ENCODE data around the gene STAT5A. TPM values are rescaled to one million over a fixed set of nuclear protein-coding genes. Genes with fewer than 3 reads are reported as not detected.

The STAT5A gene
- polyA plus RNA-seq, 1 of the 3 experiments (the other 2 are of a cell fraction), result 2.3 TPM

GRCh38 chr17:42347198-42347597 lies 58.9 kb downstream of the STAT5A start (continued):
- TF ChIP-seq REST (IDR thresholded peaks at IDR 0.05; ENCODE audit: low read depth, low read length) (no peak), GABPA (IDR thresholded peaks at IDR 0.05; ENCODE audit: low read depth) (no peak), CHD2 (IDR thresholded peaks at IDR 0.05; ENCODE audit: low read length, partially characterized antibody) (no peak), NRF1 (IDR thresholded peaks at IDR 0.05; ENCODE audit: low read depth, low read length) (no peak), TAF1 (IDR thresholded peaks at IDR 0.05; ENCODE audit: borderline replicate concordance, low read depth, low read length) (no peak)

- TF ChIP-seq RAD21 (IDR thresholded peaks at IDR 0.05; ENCODE audit: low read length) (no peak), USF1 (IDR thresholded peaks at IDR 0.05; ENCODE audit: borderline replicate concordance, low read depth) (peak; percentile 70; the same call in 1 of the 2 replicates)
- Histone ChIP-seq H4K20me1 (ENCODE audit: insufficient read depth) (peaks cover 61% of the 10 kb centered on the region), H2AFZ (ENCODE audit: low read depth) (no peak overlapping the region), H3K79me2 (ENCODE audit: insufficient read depth) (peaks cover 60% of the 10 kb centered on the region), H3K9me2 (no peaks in the 10 kb centered on the region), H3K27ac (ENCODE audit: low read depth in 2 of 2, low read length in 1 of 2) (peak overlapping the region; percentile 20 to 86), H3K4me1 (ENCODE audit: control insufficient read depth in 1 of 2, insufficient read depth in 2 of 2, low read depth in 1 of 2, low read length in 1 of 2) (peaks cover 3 to 10% of the 10 kb centered on the region in 2 experiments; a peak in 2 of 4 replicates), H3K36me3 (replicated peaks in 1 of 2; ENCODE audit: control insufficient read depth in 1 of 2, insufficient read depth in 2 of 2, low read length in 1 of 2) (peaks cover 11 to 32% of the 10 kb centered on the region in 2 experiments), H3K4me2 (peak overlapping the region; percentile 19; the same call in 1 of the 2 replicates), H3K27me3 (ENCODE audit: insufficient read depth) (no peaks in the 10 kb centered on the region), H3K9me3 (no peaks in the 10 kb centered on the region), H3F3A (replicated peaks; ENCODE audit: insufficient read depth) (peaks cover 25% of the 10 kb centered on the region), H3K9ac (no peak overlapping the region), H3K4me3 (ENCODE audit: low read depth in 2 of 2, low read length in 1 of 2) (no peak overlapping the region)
- ChIA-PET CTCF (interaction anchor here (1.5 to 2.1 kb wide), 3 partner anchors 41 to 59 kb away, joined by 3 to 7 read pairs (median 5); no protein-coding TSS in a partner anchor), POLR2A (no interaction called here)
- DNase-seq, result no peak
- 69% methylated on average over 3 of the region's 3 CpGs for WGBS (ENCODE audit: low lambda C conversion rate)
Measured at GRCh38 chr17:42347606-42348005, 59.3 kb downstream of the STAT5A start.

- no peak for TF ChIP-seq NRF1 (IDR thresholded peaks at IDR 0.05; ENCODE audit: low read depth, low read length)
- Histone ChIP-seq H3K27ac (ENCODE audit: low read depth in 2 of 2, low read length in 1 of 2) (peak overlapping the region in 1 of 2 experiments; percentile 86; a peak in 2 of 4 replicates), H3K79me2 (ENCODE audit: insufficient read depth) (peaks cover 65% of the 10 kb centered on the region), H3K4me2 (no peak overlapping the region), H3K4me3 (ENCODE audit: low read depth in 2 of 2, low read length in 1 of 2) (no peak overlapping the region), H3F3A (replicated peaks; ENCODE audit: insufficient read depth) (peaks cover 25% of the 10 kb centered on the region), H4K20me1 (ENCODE audit: insufficient read depth) (peaks cover 63% of the 10 kb centered on the region), H3K9ac (no peak overlapping the region), H3K9me2 (no peaks in the 10 kb centered on the region), H3K36me3 (replicated peaks in 1 of 2; ENCODE audit: control insufficient read depth in 1 of 2, insufficient read depth in 2 of 2, low read length in 1 of 2) (peaks cover 11 to 32% of the 10 kb centered on the region in 2 experiments), H3K9me3 (no peaks in the 10 kb centered on the region), H2AFZ (ENCODE audit: low read depth) (no peak overlapping the region), H3K4me1 (ENCODE audit: control insufficient read depth in 1 of 2, insufficient read depth in 2 of 2, low read depth in 1 of 2, low read length in 1 of 2) (peaks cover 3 to 10% of the 10 kb centered on the region in 2 experiments; a peak in 2 of 4 replicates), H3K27me3 (ENCODE audit: insufficient read depth) (no peaks in the 10 kb centered on the region)
- ChIA-PET POLR2A (no interaction called here), CTCF (interaction anchor here (1.2 to 2.1 kb wide), 4 partner anchors 12 to 58 kb away, joined by 3 to 7 read pairs (median 4); no protein-coding TSS in a partner anchor)
- no peak for DNase-seq
- 100% methylated on average over 2 of the region's 3 CpGs for WGBS (ENCODE audit: low lambda C conversion rate)
Measured at GRCh38 chr17:42348104-42348503, 59.8 kb downstream of the STAT5A start.
